Stimulated activated CD8-positive, alpha-beta memory T cell treated with anti-CD3 and anti-CD28 coated beads, Interleukin-2, amount 100 ng/mL, for 48 hours (primary cell): ENCODE measurements around the gene NCBP1.

Experiments used
- DNase-seq, 2 donors: peaks; one replicate each; pipeline ENCODE4 v3.0.0-alpha.2; 2020; ENCODE audit warnings: low read depth in 2 of 2

Gene NCBP1

DNA sequence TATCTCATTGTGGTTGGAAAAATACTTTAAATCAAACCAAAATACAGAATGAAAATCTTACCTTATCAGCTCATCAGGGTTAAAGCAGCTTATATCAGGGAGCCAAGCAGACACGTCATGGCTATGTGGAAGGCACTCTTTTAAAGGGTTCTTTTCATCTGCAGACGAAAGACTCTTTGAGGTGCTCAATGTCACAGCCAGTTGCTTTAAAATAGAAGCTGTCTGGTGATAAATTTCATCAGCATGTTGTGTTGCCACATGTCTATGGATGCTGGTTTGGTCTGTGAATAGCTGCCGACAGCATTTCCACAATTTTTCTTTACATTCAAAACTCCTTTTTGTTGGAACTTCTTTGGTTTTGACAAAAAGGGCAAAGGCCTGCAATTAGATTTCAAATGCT lies 8.0 kb upstream of the NCBP1 start:
- no peak for DNase-seq

GRCh38 chr9:97627624-97628023 lies 6.0 kb upstream of the NCBP1 start:
- no peak for DNase-seq

- DNase-seq, result no peak
Observed at GRCh38 chr9:97628668-97629067, 5.0 kb upstream of the NCBP1 start.

GRCh38 chr9:97629156-97629555 lies 4.5 kb upstream of the NCBP1 start:
- no peak for DNase-seq

DNA sequence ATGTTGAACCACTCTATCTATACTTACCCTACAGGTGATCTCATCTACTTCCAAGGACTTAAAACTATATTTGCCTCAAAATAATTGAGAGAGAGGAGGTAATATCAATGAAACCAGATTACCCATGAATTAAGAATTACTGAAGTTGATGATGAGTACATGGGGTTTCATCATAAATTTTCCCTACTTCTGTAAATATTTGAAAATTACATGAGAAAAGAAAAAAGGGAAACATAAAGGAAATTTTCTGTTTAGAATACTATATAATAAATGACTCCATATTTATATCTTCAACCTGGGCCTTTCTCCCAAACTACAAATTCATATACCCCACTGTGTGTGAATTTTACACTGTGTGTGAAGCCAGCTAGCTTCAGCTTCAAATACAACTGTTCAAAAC lies 3.0 kb upstream of the NCBP1 start:
- DNase-seq, result no peak

- DNase-seq, result peak in 1 of 2 donors; percentile 3
Observed at GRCh38 chr9:97632248-97632984, 1.2 kb upstream of the NCBP1 start.

DNA sequence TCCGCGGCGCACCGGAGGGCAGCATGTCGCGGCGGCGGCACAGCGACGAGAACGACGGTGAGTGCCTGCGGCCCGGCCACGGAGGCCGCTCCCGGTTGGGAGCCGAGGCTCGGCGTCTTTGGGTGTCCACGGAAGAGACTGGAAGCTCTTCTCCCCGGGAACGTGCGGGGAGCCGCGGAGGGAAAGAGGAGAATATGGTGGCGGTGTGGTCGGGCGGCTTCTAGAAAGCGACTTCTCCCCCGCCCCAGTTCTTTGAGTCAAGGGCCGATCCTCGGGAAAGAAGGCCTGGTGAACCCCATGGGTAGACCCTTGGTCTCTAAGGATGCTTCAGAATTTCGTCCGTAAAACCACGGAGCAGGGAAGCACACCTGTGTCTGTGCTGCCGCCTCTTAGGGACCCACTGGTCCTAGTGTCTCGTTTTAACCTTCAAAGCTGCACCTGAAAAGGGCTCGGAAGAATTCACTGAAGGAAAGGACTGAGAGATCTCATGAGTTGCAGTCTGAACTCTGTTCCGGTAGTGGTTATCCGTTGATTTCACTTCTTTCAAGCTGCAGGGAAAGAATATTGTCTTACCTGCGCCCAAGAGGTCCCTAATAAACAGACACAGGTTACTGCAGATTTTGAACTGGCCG lies 354 bp downstream of the NCBP1 start:
- DNase-seq, result no peak

- no peak for DNase-seq
Observed at GRCh38 chr9:97635026-97635425, 1.4 kb downstream of the NCBP1 start.

GRCh38 chr9:97636903-97637302 lies 3.3 kb downstream of the NCBP1 start:
- DNase-seq, result no peak

GRCh38 chr9:97638666-97639065 lies 5.0 kb downstream of the NCBP1 start:
- DNase-seq, result no peak

DNA sequence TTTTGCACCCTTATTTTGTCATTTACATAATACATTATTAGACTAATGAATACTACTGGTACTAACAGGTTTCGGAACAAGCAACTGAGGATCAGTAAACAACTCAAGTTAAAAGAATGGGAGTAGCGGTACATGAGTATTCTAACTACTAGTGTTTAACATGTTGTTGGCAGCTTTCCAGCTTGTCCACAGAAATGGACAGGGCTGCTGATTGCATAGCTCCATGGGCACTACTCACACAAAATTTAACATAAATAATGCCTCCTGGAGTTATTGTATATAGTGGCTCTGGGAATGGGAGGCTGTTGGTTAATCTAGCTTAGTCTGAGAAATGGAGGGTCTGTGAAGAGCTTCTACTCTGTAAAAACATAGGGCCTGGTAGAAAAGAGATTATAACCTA lies 6.7 kb downstream of the NCBP1 start:
- no peak for DNase-seq

DNA sequence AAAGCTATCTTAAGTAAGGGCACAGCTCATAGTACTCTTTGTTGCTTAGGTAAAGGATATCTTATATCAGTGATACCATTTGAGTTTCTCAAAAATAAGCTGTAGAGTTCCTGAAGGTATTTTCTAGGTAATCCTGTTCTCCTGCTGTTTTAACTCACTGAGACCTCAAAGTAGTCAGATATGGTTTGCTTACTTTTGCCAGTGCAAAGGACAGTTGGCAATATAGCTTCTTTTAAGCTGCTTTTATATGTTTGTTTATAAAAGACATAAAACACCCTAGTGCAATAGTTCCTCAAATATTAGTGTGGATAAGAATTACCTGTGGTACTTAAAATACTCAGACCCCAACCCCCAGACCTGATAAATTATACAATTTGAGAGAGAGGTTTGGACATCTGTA lies 12.1 kb downstream of the NCBP1 start:
- no peak for DNase-seq

DNA sequence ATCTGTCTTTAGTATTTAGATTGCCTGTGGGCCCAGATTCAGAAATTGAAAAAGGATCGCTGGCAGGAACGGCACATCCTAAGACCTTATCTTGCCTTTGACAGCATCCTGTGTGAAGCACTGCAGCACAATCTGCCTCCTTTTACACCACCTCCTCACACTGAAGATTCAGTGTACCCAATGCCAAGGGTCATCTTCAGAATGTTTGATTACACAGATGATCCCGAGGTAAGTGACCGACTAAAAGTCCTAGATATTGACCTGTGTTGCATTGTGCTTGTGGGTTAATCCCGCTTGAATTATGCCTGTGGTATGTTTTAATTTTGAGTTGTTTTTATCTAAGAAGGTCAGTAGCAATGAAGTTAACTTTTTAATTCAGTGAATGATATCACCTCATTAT lies 14.4 kb downstream of the NCBP1 start:
- no peak for DNase-seq

DNA sequence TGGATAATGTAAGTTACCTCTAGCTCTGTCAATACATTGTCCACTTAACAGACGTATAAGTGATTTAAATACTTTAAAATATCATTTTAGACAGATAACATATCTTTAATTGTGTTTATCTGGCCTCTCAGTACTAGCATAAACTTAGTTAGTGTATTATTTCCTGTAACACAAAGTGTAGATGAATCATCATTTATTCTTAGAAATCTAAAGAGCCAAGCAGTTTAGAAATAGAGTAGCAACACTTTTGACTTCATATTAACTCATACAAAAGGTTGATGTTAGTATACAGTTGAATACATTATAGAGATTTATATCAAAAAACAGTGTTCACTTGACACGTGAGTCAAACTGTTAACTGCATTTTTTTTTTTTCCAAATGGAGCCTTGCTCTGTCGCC lies 18.0 kb downstream of the NCBP1 start:
- no peak for DNase-seq

DNA sequence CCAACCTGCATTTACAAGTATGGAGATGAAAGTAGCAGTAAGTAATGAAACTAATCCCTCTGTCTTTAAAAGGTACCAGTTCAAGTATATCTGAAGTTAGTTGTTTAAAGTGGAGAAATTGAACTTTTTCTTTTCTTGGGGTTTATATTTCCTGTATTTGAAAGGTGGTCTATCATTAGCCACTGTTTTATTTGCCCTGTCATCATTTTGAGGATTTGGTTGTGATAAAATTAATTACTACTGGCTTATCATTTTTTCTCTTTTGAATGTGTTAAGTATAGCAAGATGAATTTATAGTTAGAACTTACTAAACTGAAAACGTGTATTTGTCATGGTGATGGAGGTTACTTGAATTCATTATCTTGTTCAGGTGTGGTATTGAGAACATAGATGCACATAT lies 25.1 kb downstream of the NCBP1 start:
- no peak for DNase-seq

DNA sequence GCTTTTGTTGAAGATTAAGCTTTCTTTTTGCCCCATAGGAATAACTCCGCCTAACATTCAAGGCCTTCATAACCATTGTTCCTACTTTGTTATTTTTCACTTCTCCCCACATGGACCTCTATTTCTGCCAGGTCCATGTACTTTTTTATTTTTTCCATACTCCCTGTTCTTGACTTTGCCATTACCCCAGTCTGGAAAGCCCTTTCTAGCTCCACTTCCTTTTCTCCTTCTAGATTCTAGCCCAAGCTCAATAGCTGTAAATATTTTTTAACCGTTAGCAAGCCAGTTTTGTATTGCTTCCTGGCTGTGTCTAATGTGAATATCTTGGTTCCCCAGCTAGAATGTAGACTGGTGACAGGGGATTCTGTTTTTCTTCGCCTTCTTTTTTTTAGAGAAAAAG lies 26.1 kb downstream of the NCBP1 start:
- no peak for DNase-seq

DNA sequence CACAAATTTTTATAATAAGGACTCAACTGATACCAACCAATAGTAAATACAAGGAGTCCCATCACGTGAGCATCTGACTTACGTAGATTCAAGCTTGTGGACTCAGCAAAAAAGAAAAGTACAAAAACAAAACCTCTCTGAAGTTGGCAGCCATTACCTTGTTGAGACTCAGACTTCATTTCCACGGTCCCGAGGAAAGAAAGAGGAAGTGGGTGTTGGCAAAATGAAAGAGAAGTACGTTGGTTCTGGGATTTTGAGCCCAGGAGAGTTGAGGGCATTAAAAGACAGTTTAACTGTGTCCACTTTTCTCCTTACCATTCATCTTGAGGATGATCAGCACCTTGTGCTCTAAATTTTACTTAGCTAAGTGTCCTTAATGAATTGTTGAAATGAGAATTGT lies 26.7 kb downstream of the NCBP1 start:
- DNase-seq, result no peak

GRCh38 chr9:97660847-97661246 lies 27.2 kb downstream of the NCBP1 start:
- no peak for DNase-seq

- no peak for DNase-seq
Observed at GRCh38 chr9:97665742-97666141, 32.1 kb downstream of the NCBP1 start.

GRCh38 chr9:97666907-97667686 lies 33.5 kb downstream of the NCBP1 start:
- no peak for DNase-seq

GRCh38 chr9:97668485-97668884 lies 34.9 kb downstream of the NCBP1 start:
- peak in 1 of 2 donors; percentile 5 for DNase-seq

DNA sequence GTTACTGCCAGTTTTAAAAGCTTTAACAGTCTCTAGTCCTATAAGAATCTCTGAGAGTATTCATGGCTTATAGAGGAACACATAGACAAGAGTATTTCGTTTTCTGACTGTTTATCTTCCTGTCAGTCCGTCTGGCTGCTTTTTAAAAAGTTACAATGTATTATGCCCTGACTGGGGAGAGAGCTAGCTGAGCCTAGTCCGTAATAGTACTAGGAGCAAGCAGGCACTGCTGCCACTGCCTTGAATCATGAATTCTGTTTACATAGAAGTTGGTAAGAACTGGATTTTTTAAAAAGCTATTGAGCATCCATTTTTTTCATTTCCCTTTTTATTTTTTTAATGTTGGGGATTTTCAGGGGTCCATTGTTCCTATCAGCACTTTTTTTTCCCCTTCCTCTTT lies 37.0 kb downstream of the NCBP1 start:
- DNase-seq, result no peak

GRCh38 chr9:97672403-97672802 lies 38.8 kb downstream of the NCBP1 start:
- no peak for DNase-seq
